K562 (cell line): ENCODE results near the gene NLE1. TPM values are rescaled to one million over a fixed set of nuclear protein-coding genes. Genes with fewer than 3 reads are reported as not detected.
"Not testable (repeated sequence)": the region's sequence is repeated elsewhere in the genome, so short reads cannot be mapped to it uniquely, and the experiment has no call there.

Source experiments
- ATAC-seq: fragments of 200-7000 bp; cut with Tn5 transposase; 3 replicates; pipeline ENCODE4 v1.9.1; 2020; ENCODE audit warnings: moderate library complexity
- BruUV-seq: library from RNA; stranded (reverse); fragments of 400-500 nt; replicated peaks from 2 replicates; lab custom pipeline; 2021; lab: Mats Ljungman, UMichigan
- CTCF ChIA-PET: fragments of 300-600 bp; formaldehyde crosslinking; extraction: SDS; loops from one replicate; lab custom pipeline; 2021; ENCODE audit warnings: low intra/inter-chr PET ratio; lab: Yijun Ruan, JAX
- POLR2A ChIA-PET: fragments of 300-600, 350-650 bp; sonication (Branson Sonifier 250); formaldehyde crosslinking; extraction: SDS; loops from one replicate; lab custom pipeline; 2021; ENCODE audit warnings: antibody characterized with exemption, inconsistent platforms; lab: Yijun Ruan, JAX
- DNase-seq, 4 experiments: peaks; one replicate each; pipeline versions ENCODE4 v3.0.0 to v3.0.0-alpha.2; 2011 to 2018; ENCODE audit warnings: low spot score in 3 of 4, mixed read lengths in 3 of 4; ENCODE audit errors: extremely low read depth in 1 of 4
- FAIRE-seq: peaks from 2 replicates; lab custom pipeline; 2011; peaks lifted over from hg19 to GRCh38; lab: Jason Lieb, UNC
- H2AFZ ChIP-seq: 2 replicates; pipeline ENCODE4 v1.6.0; 2011; ENCODE audit warnings: low read depth, low read length, control low read depth, inconsistent platforms
- H3K27ac ChIP-seq: fragments of 200-600 bp; 3 replicates; pipeline ENCODE4 v1.8.0; 2011; ENCODE audit warnings: low read depth, mild to moderate bottlenecking, control low read depth, inconsistent platforms, low read length, moderate library complexity, mixed read lengths; ENCODE audit errors: extremely low read depth
- H3K27me3 ChIP-seq, 2 experiments: fragments of 300-600 bp in 1 of 2; 2 replicates in 1 of 2; 3 replicates in 1 of 2; pipeline versions ENCODE4 v1.6.0 to v1.8.0; 2011; ENCODE audit warnings: inconsistent platforms in 2 of 2, low read length in 2 of 2, mild to moderate bottlenecking in 1 of 2, mixed read lengths in 1 of 2, moderate library complexity in 1 of 2; ENCODE audit not compliant: control insufficient read depth in 2 of 2, insufficient read depth in 2 of 2
- H3K36me3 ChIP-seq: fragments of 300-600 bp; 3 replicates; pipeline ENCODE4 v1.8.0; 2011; ENCODE audit warnings: mild to moderate bottlenecking, low read length, inconsistent platforms; ENCODE audit not compliant: control insufficient read depth, insufficient read depth
- H3K4me1 ChIP-seq, 2 experiments: fragments of 200-600 bp in 1 of 2; replicated peaks in 1 of 2; 2 replicates in 1 of 2; 3 replicates in 1 of 2; pipeline versions ENCODE4 v1.5.1 to v1.8.0; 2011; ENCODE audit warnings: inconsistent platforms in 2 of 2, low read length in 2 of 2, mild to moderate bottlenecking in 1 of 2, mixed read lengths in 1 of 2, moderate library complexity in 1 of 2; ENCODE audit not compliant: control insufficient read depth in 2 of 2, insufficient read depth in 2 of 2
- H3K4me2 ChIP-seq: 2 replicates; pipeline ENCODE4 v1.6.1; 2011; ENCODE audit warnings: low read length, control low read depth, inconsistent platforms, mixed read lengths; ENCODE audit not compliant: insufficient read depth
- H3K4me3 ChIP-seq: fragments of 200-600 bp; sonication (generic), shearing (Covaris generic); 2 replicates; pipeline ENCODE4 v1.5.1; 2016; ENCODE audit warnings: control low read depth, inconsistent platforms
- H3K79me2 ChIP-seq: fragments of 200-600 bp; 3 replicates; pipeline ENCODE4 v1.8.0; 2011; ENCODE audit warnings: low read length, inconsistent platforms; ENCODE audit not compliant: control insufficient read depth, insufficient read depth
- H3K9ac ChIP-seq, 2 experiments: 2 replicates each; pipeline versions ENCODE4 v1.6.0 to v1.6.1; 2011; ENCODE audit warnings: low read depth in 2 of 2, low read length in 2 of 2, control low read depth in 1 of 2, inconsistent platforms in 1 of 2, mild to moderate bottlenecking in 1 of 2, mixed read lengths in 1 of 2; ENCODE audit not compliant: insufficient read depth in 1 of 2
- H3K9me1 ChIP-seq: one replicate; pipeline ENCODE4 v1.6.0; 2011; ENCODE audit warnings: inconsistent platforms, mild to moderate bottlenecking, low read length, moderate library complexity; ENCODE audit not compliant: control insufficient read depth, insufficient read depth
- H3K9me3 ChIP-seq: replicated peaks from 2 replicates; pipeline ENCODE4 v1.5.1; 2011; ENCODE audit warnings: low read depth, low read length, inconsistent platforms; ENCODE audit not compliant: control insufficient read depth, insufficient read depth
- H4K20me1 ChIP-seq: replicated peaks from 2 replicates; pipeline ENCODE4 v1.6.1; 2011; ENCODE audit warnings: low read length, inconsistent platforms, mixed read lengths; ENCODE audit not compliant: control insufficient read depth, insufficient read depth
- CSDE1 ChIP-seq, 2 experiments: fragments of 450-650 bp; IDR thresholded peaks; 2 replicates each; pipeline ENCODE4 v1.6.1; 2016; ENCODE audit warnings: mild to moderate bottlenecking in 1 of 2
- HNRNPK ChIP-seq: fragments of 200-400 bp; formaldehyde crosslinking; IDR thresholded peaks from one replicate; pipeline ENCODE4 v1.6.1; 2018; ENCODE audit warnings: mild to moderate bottlenecking, low read depth, low read length; ENCODE audit not compliant: poor library complexity, severe bottlenecking
- ZKSCAN1 ChIP-seq: fragments of 150-350 bp; IDR thresholded peaks from 2 replicates; pipeline ENCODE4 v1.6.1; 2016; ENCODE audit warnings: low read depth, low read length
- ZNF146 ChIP-seq: IDR thresholded peaks from one replicate; pipeline ENCODE4 v1.6.1; 2018; ENCODE audit warnings: missing compliant biosample characterization; ENCODE audit not compliant: unreplicated experiment
- WGBS: fragments of 100-300 bp; shearing (Covaris generic); methylation state at CpG from one replicate; pipeline ENCODE4 v1.1.6; 2016; ENCODE audit warnings: low coverage, mixed read lengths; ENCODE audit not compliant: insufficient coverage; ENCODE audit errors: missing lambda C conversion rate; 5-methylcytosine and 5-hydroxymethylcytosine counted together
- in situ Hi-C: fragments of 300-500 bp; cut with MboI; formaldehyde crosslinking; loops from 4 replicates; pipeline ENCODE4 v1.15.0; 2018; ENCODE audit warnings: inconsistent platforms, mixed read lengths
- intact Hi-C: fragments of 100-400 bp; cut with micrococcal nuclease; formaldehyde crosslinking; loops from 2 replicates; pipeline ENCODE4 v1.14.2; 2022
- polyA plus RNA-seq, 8 experiments: library from polyadenylated mRNA; depleted of rRNA in 4 of 8; stranded (reverse) in 5 of 8; unstranded in 3 of 8; fragments of >200 nt; fragmentation: Nextera tagmentation in 2 of 8; fragmentation: Illumina TruSeq in 1 of 8; extraction: Ambion mirVana in 2 of 8; extraction: Trizol in 1 of 8; gene quantifications; 2 replicates each; pipeline versions ENCODE4 v1.2.1 to v1.2.3, GENCODE V29; 2011 to 2014; ENCODE audit warnings: inconsistent platforms in 1 of 8, missing spikeins in 1 of 8
- total RNA-seq, 7 experiments: library from RNA; depleted of rRNA in 6 of 7; stranded (reverse); fragments of >200 nt in 6 of 7; fragmentation: Illumina TruSeq in 2 of 7; extraction: Trizol in 2 of 7; gene quantifications; 2 replicates each; pipeline versions ENCODE4 v1.2.1 to v1.2.3, GENCODE V29; 2011 to 2021; ENCODE audit warnings: low replicate concordance in 1 of 7

NLE1 gene
- total and polyA plus RNA-seq, 9 of the 15 experiments (the other 6 are each of a cell fraction or from before 2014, with no cell fraction given), result 3.8 to 69.0 (median 29.4) TPM

- POLR2A ChIA-PET, result interaction anchor here (0.5 to 0.8 kb wide), 2 partner anchors 385 to 615 kb away, joined by 3 to 4 read pairs; no protein-coding TSS in a partner anchor
- DNase-seq, result no peak
- Histone ChIP-seq H3K4me3 (no peak overlapping the region), H4K20me1 (no peaks in the 10 kb centered on the region), H3K27me3 (peaks cover 9 to 24% of the 10 kb centered on the region in 2 experiments; a peak in 4 of 5 replicates), H3K9me3 (no peaks in the 10 kb centered on the region), H3K27ac (no peak overlapping the region), H3K36me3 (no peaks in the 10 kb centered on the region), H3K4me1 (no peaks in the 10 kb centered on the region), H3K4me2 (no peak overlapping the region), H3K79me2 (no peaks in the 10 kb centered on the region), H3K9ac (no peak overlapping the region), H3K9me1 (no peaks in the 10 kb centered on the region), H2AFZ (no peak overlapping the region)
- WGBS, result 0% methylated on average over 6 of the region's 6 CpGs
- TF ChIP-seq HNRNPK (no peak), ZKSCAN1 (no peak), CSDE1 (IDR thresholded peaks at IDR 0.05) (no peak)
- in situ Hi-C loops, result no loop called here
- FAIRE-seq, result no peak
- CTCF ChIA-PET, result no interaction called here
- ATAC-seq, result no peak
- no TSS peak for BruUV-seq
- intact Hi-C loops, result no loop called here
Measured at GRCh38 chr17:35183332-35183731, 41.2 kb upstream of the NLE1 start.

- H4K20me1 ChIP-seq, in situ Hi-C loops, H3K27ac ChIP-seq, ATAC-seq, BruUV-seq, H3K79me2 ChIP-seq, DNase-seq, POLR2A ChIA-PET, H3K9me1 ChIP-seq, H3K4me2 ChIP-seq, H3K4me3 ChIP-seq, CTCF ChIA-PET, H2AFZ ChIP-seq, H3K36me3 ChIP-seq, H3K9ac ChIP-seq, H3K4me1 ChIP-seq, FAIRE-seq, intact Hi-C loops, H3K9me3 ChIP-seq: not testable (repeated sequence)
- TF ChIP-seq ZNF146, result peak; percentile 64
- peaks cover 7 to 24% of the 10 kb centered on the region in 2 experiments for H3K27me3 ChIP-seq
- 0% methylated on average over 4 of the region's 5 CpGs for WGBS
Measured at GRCh38 chr17:35179379-35179778, 37.3 kb upstream of the NLE1 start.
